H1 (cell line): ENCODE data around the gene PCSK4.

ENCODE experiments used
- ASH2L ChIP-seq: fragments of 200-600, 300-600 bp; sonication (generic); IDR thresholded peaks from one replicate; pipeline ENCODE4 v1.7.1; 2017; ENCODE audit warnings: low read length
- CREB1 ChIP-seq: IDR thresholded peaks from 2 replicates; pipeline ENCODE4 v1.6.1; 2012; ENCODE audit warnings: inconsistent platforms
- EP300 ChIP-seq, 2 experiments: IDR thresholded peaks; 1 replicate in 1 of 2; 2 replicates in 1 of 2; pipeline ENCODE4 v1.6.1; 2011 to 2012; ENCODE audit warnings: low read depth in 2 of 2, low read length in 2 of 2, mild to moderate bottlenecking in 2 of 2, borderline replicate concordance in 1 of 2, inconsistent platforms in 1 of 2, moderate library complexity in 1 of 2
- HDAC2 ChIP-seq, 2 experiments: fragments of 300-600 bp in 1 of 2; sonication (generic) in 1 of 2; IDR thresholded peaks; 2 replicates each; pipeline ENCODE4 v1.6.1; 2011 to 2012; ENCODE audit warnings: low read depth in 2 of 2, low read length in 2 of 2, mild to moderate bottlenecking in 2 of 2, moderate library complexity in 2 of 2, borderline replicate concordance in 1 of 2, inconsistent platforms in 1 of 2
- MAFK ChIP-seq: IDR thresholded peaks from 2 replicates; pipeline ENCODE4 v1.6.1; 2012; ENCODE audit warnings: low read depth, mild to moderate bottlenecking, improper control_type of control experiment, low read length
- PHF8 ChIP-seq: fragments of 200-600 bp; sonication (generic); conservative IDR thresholded peaks from 2 replicates; pipeline ENCODE4 v1.7.1; 2012; ENCODE audit warnings: low read depth, mild to moderate bottlenecking, inconsistent platforms, low read length, moderate library complexity
- POLR2A ChIP-seq, 2 experiments: IDR thresholded peaks; 1 replicate in 1 of 2; 2 replicates in 1 of 2; pipeline ENCODE4 v1.6.1; 2011; ENCODE audit warnings: low read depth in 2 of 2, low read length in 2 of 2, mild to moderate bottlenecking in 2 of 2; ENCODE audit errors: control extremely low read depth in 1 of 2
- RFX5 ChIP-seq: IDR thresholded peaks from 2 replicates; pipeline ENCODE4 v1.6.1; 2011; ENCODE audit warnings: low read depth, low read length, improper control_type of control experiment, borderline replicate concordance
- SIN3A ChIP-seq, 2 experiments: IDR thresholded peaks in 1 of 2; conservative IDR thresholded peaks in 1 of 2; 2 replicates each; pipeline ENCODE4 v1.6.1; 2011 to 2012; ENCODE audit warnings: low read length in 2 of 2, improper control_type of control experiment in 1 of 2, low read depth in 1 of 2, mild to moderate bottlenecking in 1 of 2
- YY1 ChIP-seq: IDR thresholded peaks from 2 replicates; pipeline ENCODE4 v1.6.1; 2011; ENCODE audit warnings: low read depth, mild to moderate bottlenecking, low read length
- ZNF274 ChIP-seq: IDR thresholded peaks from 2 replicates; pipeline ENCODE4 v1.7.0; 2012; ENCODE audit warnings: low read length, borderline replicate concordance; ENCODE audit errors: extremely low read depth
- TF ChIP-seq, protein P1 (sequence below), 3 experiments: IDR thresholded peaks; 1 replicate in 2 of 3; 2 replicates in 1 of 3; pipeline versions ENCODE4 v1.5.1 to v1.6.1; 2011; ENCODE audit warnings: low read length in 3 of 3, mild to moderate bottlenecking in 3 of 3, inconsistent platforms in 2 of 3, low read depth in 1 of 3, moderate library complexity in 1 of 3; ENCODE audit not compliant: insufficient read depth in 1 of 3; ENCODE audit errors: control extremely low read depth in 1 of 3

DNA sequence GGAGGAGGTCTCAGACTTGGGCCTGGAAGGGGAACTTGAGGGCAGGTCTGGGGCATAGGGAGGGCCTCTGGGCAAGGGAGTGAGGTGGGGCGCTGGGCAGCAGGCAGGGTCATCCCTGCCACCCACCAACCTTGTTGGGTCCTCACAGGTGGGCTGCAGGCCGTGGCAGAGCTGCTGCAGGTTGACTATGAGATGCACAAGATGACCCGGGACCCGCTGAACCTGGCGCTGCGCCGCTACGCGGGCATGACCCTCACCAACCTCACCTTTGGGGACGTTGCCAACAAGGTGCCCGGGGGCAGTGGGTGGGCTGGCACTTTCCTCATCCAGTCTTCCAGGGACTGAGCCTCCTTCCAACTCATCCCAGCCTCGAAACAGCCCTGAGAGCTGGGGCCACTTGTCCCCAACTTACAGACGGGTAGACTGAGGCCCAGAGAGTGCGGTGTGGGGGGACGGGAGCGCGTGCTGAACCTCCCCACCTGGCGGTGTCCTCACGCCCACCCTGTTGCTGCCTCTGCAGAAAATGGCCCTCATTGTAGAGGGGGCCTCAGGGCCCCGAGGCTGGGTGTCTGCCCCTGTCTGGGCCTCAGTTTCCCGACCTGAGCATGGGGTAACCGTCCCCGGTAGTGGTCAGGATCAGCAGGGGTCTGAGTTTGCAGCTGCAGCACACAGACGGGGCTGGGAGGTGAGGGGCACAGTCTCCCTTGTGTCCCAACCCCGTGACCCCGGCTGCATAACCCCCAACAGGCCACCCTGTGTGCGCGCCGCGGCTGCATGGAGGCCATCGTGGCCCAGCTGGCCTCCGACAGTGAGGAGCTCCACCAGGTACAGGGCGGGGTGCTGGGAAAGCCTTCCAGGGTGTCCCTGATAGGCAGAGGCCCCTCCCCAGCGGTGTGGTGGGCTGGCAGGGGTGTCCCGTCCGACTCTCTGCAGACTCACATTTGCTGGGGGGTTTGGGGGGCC lies 29.8 kb downstream of the PCSK4 start:
- TF ChIP-seq EP300 (IDR thresholded peaks at IDR 0.05; ENCODE audit: borderline replicate concordance in 1 of 2, low read depth in 2 of 2, low read length in 2 of 2) (no peak), MAFK (no peak), ZNF274 (no peak), PHF8 (no peak), YY1 (no peak), SIN3A (conservative IDR thresholded peaks at IDR 0.05 in 1 of 2, IDR thresholded peaks at IDR 0.05 in 1 of 2; ENCODE audit: low read depth in 1 of 2, low read length in 2 of 2) (no peak), POLR2A (IDR thresholded peaks at IDR 0.05; ENCODE audit: control extremely low read depth in 1 of 2, low read depth in 2 of 2, low read length in 2 of 2) (no peak), RFX5 (no peak), HDAC2 (IDR thresholded peaks at IDR 0.05; ENCODE audit: borderline replicate concordance in 1 of 2, low read depth in 2 of 2, low read length in 2 of 2) (no peak), ASH2L (no peak), CREB1 (no peak)
- TF ChIP-seq, protein P1, sequence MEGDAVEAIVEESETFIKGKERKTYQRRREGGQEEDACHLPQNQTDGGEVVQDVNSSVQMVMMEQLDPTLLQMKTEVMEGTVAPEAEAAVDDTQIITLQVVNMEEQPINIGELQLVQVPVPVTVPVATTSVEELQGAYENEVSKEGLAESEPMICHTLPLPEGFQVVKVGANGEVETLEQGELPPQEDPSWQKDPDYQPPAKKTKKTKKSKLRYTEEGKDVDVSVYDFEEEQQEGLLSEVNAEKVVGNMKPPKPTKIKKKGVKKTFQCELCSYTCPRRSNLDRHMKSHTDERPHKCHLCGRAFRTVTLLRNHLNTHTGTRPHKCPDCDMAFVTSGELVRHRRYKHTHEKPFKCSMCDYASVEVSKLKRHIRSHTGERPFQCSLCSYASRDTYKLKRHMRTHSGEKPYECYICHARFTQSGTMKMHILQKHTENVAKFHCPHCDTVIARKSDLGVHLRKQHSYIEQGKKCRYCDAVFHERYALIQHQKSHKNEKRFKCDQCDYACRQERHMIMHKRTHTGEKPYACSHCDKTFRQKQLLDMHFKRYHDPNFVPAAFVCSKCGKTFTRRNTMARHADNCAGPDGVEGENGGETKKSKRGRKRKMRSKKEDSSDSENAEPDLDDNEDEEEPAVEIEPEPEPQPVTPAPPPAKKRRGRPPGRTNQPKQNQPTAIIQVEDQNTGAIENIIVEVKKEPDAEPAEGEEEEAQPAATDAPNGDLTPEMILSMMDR (IDR thresholded peaks at IDR 0.05; ENCODE audit: control extremely low read depth in 1 of 3, insufficient read depth in 1 of 3, low read depth in 1 of 3, low read length in 3 of 3), result no peak
